GM18508 (cell line): ENCODE measurements around the gene FAM32A.

Experiments used
- ATAC-seq: cut with Tn5 transposase; IDR thresholded peaks from one replicate; pipeline ENCODE4 v1.9.1; 2021; ENCODE audit warnings: moderate number of reproducible peaks; ENCODE audit not compliant: insufficient read depth, unreplicated experiment

FAM32A gene

GRCh38 chr19:16200038-16201010 lies 15.1 kb downstream of the FAM32A start:
- ATAC-seq, result no peak

- no peak for ATAC-seq
Observed at GRCh38 chr19:16201011-16201391, 15.8 kb downstream of the FAM32A start.

GRCh38 chr19:16202320-16203255 lies 17.4 kb downstream of the FAM32A start:
- no peak for ATAC-seq

GRCh38 chr19:16203256-16204004 lies 18.2 kb downstream of the FAM32A start:
- ATAC-seq, result no peak

GRCh38 chr19:16204005-16204294 lies 18.7 kb downstream of the FAM32A start:
- no peak for ATAC-seq

DNA sequence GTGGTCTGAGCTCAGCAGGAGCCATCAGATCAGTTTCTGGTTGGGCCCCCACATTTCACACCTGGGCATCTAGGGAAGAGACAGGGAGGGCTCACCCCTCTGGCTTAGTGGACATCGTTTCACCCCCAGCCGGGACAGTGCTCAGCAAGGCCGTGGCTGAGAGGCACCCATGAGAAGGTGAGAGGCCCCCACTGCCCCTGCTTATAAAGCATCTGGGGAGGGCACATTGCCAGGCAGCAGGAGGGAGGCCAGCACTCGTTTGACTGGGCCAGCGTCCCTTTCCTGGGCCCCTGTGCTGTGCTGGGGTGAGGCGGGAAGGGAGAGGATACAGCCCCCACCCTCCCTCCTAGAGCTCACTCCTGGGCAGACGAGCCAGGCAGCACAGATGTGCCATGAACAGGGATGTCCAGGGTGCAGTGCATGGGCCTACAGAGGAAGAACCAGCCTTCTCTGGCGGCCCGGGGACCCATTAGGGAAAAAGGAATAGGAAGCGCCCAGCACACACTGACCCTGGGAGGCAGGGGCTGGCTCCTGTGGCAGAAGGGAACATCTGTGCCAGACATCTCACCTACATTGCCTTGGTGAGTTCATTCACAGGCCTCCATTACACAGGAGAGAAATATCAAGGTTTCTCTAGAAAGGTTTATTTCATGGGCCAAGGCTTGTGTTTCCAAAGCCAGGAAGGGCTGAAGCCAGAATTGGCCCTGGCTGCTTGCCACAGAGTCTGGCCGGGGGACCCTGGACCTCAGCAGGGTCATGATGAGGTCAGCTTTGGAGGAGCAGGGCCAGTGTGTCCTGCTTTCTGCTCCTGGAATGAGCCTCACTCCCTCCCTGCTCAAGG lies 20.2 kb downstream of the FAM32A start:
- no peak for ATAC-seq

DNA sequence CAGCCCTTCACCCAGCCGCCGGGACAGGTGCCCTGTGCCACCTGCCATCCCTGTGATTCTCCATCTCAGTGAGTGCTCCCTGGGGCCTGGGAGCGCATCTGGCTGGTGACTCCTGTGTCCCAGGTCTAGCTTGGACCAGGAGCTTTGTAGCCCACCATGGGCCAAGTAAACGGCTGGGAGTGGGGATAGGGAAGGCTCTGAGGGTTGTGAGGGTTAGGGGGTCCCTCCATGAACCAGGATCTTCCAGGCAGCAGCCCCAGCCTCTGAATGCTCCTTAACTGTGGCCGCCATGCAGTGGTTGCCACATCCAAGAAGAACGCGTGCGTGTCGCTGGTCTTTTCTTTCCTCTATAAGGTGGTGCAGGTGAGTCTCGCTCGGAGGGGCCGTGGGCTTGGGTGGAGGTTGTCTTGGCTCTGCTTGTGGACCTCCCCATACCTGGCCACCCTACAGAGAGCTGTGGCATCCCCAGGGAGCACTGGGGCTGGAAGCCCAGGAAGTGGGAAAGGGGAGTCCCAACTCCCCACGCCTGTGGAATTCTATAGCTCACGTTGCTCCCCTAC lies 20.9 kb downstream of the FAM32A start:
- ATAC-seq, result no peak

- no peak for ATAC-seq
Observed at GRCh38 chr19:16206637-16207036, 21.4 kb downstream of the FAM32A start.

- ATAC-seq, result no peak
Observed at GRCh38 chr19:16207063-16207462, 21.9 kb downstream of the FAM32A start.

DNA sequence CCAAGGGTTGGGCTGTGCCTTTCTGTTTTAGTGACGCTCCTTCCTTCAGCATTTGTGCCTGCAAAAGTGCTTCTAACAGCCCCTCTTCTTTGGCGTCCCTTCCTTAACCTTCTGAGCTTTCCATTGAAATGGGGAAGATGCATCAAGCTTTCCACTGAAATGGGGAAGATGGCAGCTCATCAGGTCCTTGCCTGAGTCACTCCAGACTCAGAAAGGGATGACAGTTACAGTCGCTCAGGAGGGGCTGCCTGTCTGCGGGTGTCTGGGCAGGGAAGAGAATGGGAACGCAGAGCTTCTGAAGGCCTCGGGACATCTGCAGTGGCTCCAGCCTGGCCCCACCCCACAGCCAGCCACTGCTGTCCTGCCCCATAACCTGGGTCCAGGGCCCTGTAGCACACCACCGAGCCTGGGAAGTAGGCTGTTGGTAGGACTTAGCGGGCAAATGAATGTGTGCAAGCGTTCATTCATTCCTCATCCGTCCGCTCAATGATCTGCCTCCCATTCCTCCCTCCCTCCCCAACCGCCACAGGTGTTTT lies 22.3 kb downstream of the FAM32A start:
- ATAC-seq, result no peak

- ATAC-seq, result no peak
Observed at GRCh38 chr19:16208064-16208759, 23.0 kb downstream of the FAM32A start.

GRCh38 chr19:16208847-16209665 lies 23.8 kb downstream of the FAM32A start:
- no peak for ATAC-seq

DNA sequence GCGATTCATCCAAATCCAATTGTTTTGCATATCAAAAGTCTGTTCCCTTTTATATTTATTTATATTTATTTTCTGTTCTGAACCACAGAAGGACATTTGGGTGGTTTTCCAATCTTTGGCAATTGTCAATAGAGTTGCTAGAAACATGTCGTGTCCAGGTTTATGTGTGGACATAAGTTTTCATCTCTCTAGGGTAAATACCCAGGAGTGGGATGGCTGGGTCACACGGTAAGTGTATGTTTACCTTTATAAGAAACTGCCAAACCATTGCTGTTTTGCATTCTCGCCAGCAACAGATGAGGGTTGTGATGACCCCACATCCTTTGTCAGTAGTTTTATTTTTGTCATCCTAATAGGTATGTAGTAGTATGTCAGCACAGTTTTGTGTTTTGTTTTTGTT lies 25.0 kb downstream of the FAM32A start:
- no peak for ATAC-seq

GRCh38 chr19:16213076-16213475 lies 27.9 kb downstream of the FAM32A start:
- ATAC-seq, result no peak

- ATAC-seq, result no peak
Observed at GRCh38 chr19:16216744-16217670, 31.8 kb downstream of the FAM32A start.

- ATAC-seq, result no peak
Observed at GRCh38 chr19:16217716-16218451, 32.7 kb downstream of the FAM32A start.
